Measurements from ENCODE around the gene TMEM82.

The TMEM82 gene

GRCh38 chr1:15757016-15757543 lies 14.8 kb downstream of the TMEM82 start:
- DNase-seq (ENCODE audit: low read depth) = no peak

GRCh38 chr1:15757575-15758342 lies 15.5 kb downstream of the TMEM82 start:
- DNase-seq (ENCODE audit: low read depth) = no peak

GRCh38 chr1:15758343-15758931 lies 16.1 kb downstream of the TMEM82 start, which contains the start of gene FBLIM1:
Gene FBLIM1, plus strand, starts transcription at chr1:15758795. Its CDS starts 6,189 bp downstream, at chr1:15764984.
- no peak for DNase-seq (ENCODE audit: low read depth)

- no peak for DNase-seq (ENCODE audit: low read depth)
Measured at GRCh38 chr1:15758953-15759661, 16.8 kb downstream of the TMEM82 start.

GRCh38 chr1:15760520-15761211 lies 18.4 kb downstream of the TMEM82 start:
- no peak for DNase-seq (ENCODE audit: low read depth)

GRCh38 chr1:15761366-15762128 lies 19.2 kb downstream of the TMEM82 start:
- no peak for DNase-seq (ENCODE audit: low read depth)

- no peak for DNase-seq (ENCODE audit: low read depth)
Measured at GRCh38 chr1:15762546-15762945, 20.2 kb downstream of the TMEM82 start.

GRCh38 chr1:15764269-15764764 lies 22.0 kb downstream of the TMEM82 start:
- no peak for DNase-seq (ENCODE audit: low read depth)

- DNase-seq (ENCODE audit: low read depth) = no peak
Measured at GRCh38 chr1:15764890-15765289, 22.6 kb downstream of the TMEM82 start.

GRCh38 chr1:15765495-15766194 lies 23.3 kb downstream of the TMEM82 start:
- DNase-seq (ENCODE audit: low read depth) = no peak

- DNase-seq (ENCODE audit: low read depth) = no peak
Measured at GRCh38 chr1:15767941-15768340, 25.6 kb downstream of the TMEM82 start.

- DNase-seq (ENCODE audit: low read depth) = no peak
Measured at GRCh38 chr1:15768388-15768787, 26.1 kb downstream of the TMEM82 start.

GRCh38 chr1:15770313-15770962 lies 28.1 kb downstream of the TMEM82 start:
- DNase-seq (ENCODE audit: low read depth) = no peak

- no peak for DNase-seq (ENCODE audit: low read depth)
Measured at GRCh38 chr1:15771836-15772515, 29.7 kb downstream of the TMEM82 start.

GRCh38 chr1:15775706-15776105 lies 33.4 kb downstream of the TMEM82 start:
- DNase-seq (ENCODE audit: low read depth) = no peak

GRCh38 chr1:15777909-15778707 lies 35.8 kb downstream of the TMEM82 start:
- DNase-seq (ENCODE audit: low read depth) = no peak

GRCh38 chr1:15785683-15786082 lies 43.4 kb downstream of the TMEM82 start:
- no peak for DNase-seq (ENCODE audit: low read depth)

- DNase-seq (ENCODE audit: low read depth) = no peak
Measured at GRCh38 chr1:15786581-15786980, 44.3 kb downstream of the TMEM82 start.

Data from activated T-helper 9 cell treated with anti-CD3 and anti-CD28 coated beads, Interleukin-2, amount 50 U/mL, for 16 hours (primary cell).